DOHH2 (cell line): ENCODE measurements around the gene FBRSL1.

Experiments
- H3F3A ChIP-seq: fragments of 200-600 bp; sonication (generic), shearing (Covaris generic); 2 replicates; pipeline ENCODE4 v1.6.0; 2016; ENCODE audit warnings: antibody characterized with exemption, mild to moderate bottlenecking; ENCODE audit not compliant: control insufficient read depth, insufficient read depth
- H3K27ac ChIP-seq: fragments of 200-600 bp; sonication (generic); 2 replicates; pipeline ENCODE4 v1.5.1; 2014; ENCODE audit warnings: low read depth, mild to moderate bottlenecking, low read length, moderate library complexity
- H3K27me3 ChIP-seq: fragments of 200-600 bp; sonication (generic); 2 replicates; pipeline ENCODE4 v1.6.1; 2014; ENCODE audit warnings: mild to moderate bottlenecking, low read length, mixed read lengths; ENCODE audit not compliant: control insufficient read depth
- H3K36me3 ChIP-seq: fragments of 200-600 bp; sonication (generic); 2 replicates; pipeline ENCODE4 v1.6.1; 2014; ENCODE audit warnings: mild to moderate bottlenecking, low read length, moderate library complexity, mixed read lengths; ENCODE audit not compliant: control insufficient read depth
- H3K4me1 ChIP-seq: fragments of 200-600 bp; sonication (generic); 2 replicates; pipeline ENCODE4 v1.6.1; 2014; ENCODE audit warnings: mild to moderate bottlenecking, low read length, mixed read lengths; ENCODE audit not compliant: control insufficient read depth
- H3K4me2 ChIP-seq: fragments of 200-600 bp; sonication (generic); 2 replicates; pipeline ENCODE4 v1.6.0; 2014; ENCODE audit warnings: mild to moderate bottlenecking, low read length, moderate library complexity
- H3K4me3 ChIP-seq: fragments of 200-600 bp; sonication (generic); 2 replicates; pipeline ENCODE4 v1.5.1; 2014; ENCODE audit warnings: mild to moderate bottlenecking, low read length, mixed read lengths
- H3K79me2 ChIP-seq: fragments of 200-600 bp; sonication (generic); 2 replicates; pipeline ENCODE4 v1.6.1; 2014; ENCODE audit warnings: mild to moderate bottlenecking, low read length, mixed read lengths; ENCODE audit not compliant: control insufficient read depth
- H3K9me2 ChIP-seq: fragments of 200-600 bp; sonication (generic); replicated peaks from 2 replicates; pipeline ENCODE4 v1.6.1; 2014; ENCODE audit warnings: mild to moderate bottlenecking, low read length, mixed read lengths; ENCODE audit not compliant: control insufficient read depth
- H3K9me3 ChIP-seq: fragments of 200-600 bp; sonication (generic); 2 replicates; pipeline ENCODE4 v1.6.1; 2014; ENCODE audit warnings: antibody characterized with exemption, low read length, mixed read lengths; ENCODE audit not compliant: control insufficient read depth, insufficient read depth
- H4K20me1 ChIP-seq: fragments of 200-600 bp; sonication (generic); 2 replicates; pipeline ENCODE4 v1.6.0; 2014; ENCODE audit warnings: low read depth, mild to moderate bottlenecking, antibody characterized with exemption, low read length, moderate library complexity; ENCODE audit not compliant: control insufficient read depth, insufficient read depth
- CTCF ChIP-seq: fragments of 200-600 bp; sonication (generic); IDR thresholded peaks from one replicate; pipeline ENCODE4 v1.5.1; 2014; ENCODE audit warnings: antibody characterized with exemption, mild to moderate bottlenecking, low read depth, low read length; ENCODE audit not compliant: poor library complexity, severe bottlenecking
- EZH2phosphoT487 ChIP-seq: fragments of 200-600 bp; sonication (generic); IDR thresholded peaks from 2 replicates; pipeline ENCODE4 v1.6.1; 2017; ENCODE audit warnings: borderline replicate concordance, mild to moderate bottlenecking, antibody characterized with exemption, low read length, moderate library complexity, mixed read lengths

FBRSL1 gene

GRCh38 chr12:132540436-132540835 is 50.5 kb downstream of the FBRSL1 start:
- Histone ChIP-seq H3K36me3 (no peaks in the 10 kb centered on the region), H3K79me2 (no peaks in the 10 kb centered on the region), H3K4me1 (no peaks in the 10 kb centered on the region; the same call in 1 of the 2 replicates), H3F3A (peaks cover 8% of the 10 kb centered on the region; the same call in 1 of the 2 replicates), H3K9me2 (no peaks in the 10 kb centered on the region), H3K27me3 (no peaks in the 10 kb centered on the region), H3K4me3 (no peak overlapping the region), H4K20me1 (no peaks in the 10 kb centered on the region), H3K27ac (no peak overlapping the region), H3K4me2 (no peak overlapping the region), H3K9me3 (peaks cover 15% of the 10 kb centered on the region)
- TF ChIP-seq EZH2phosphoT487 (no peak), CTCF (no peak)

- H3K27ac ChIP-seq = no peak overlapping the region
- no peaks in the 10 kb centered on the region for H3K79me2 ChIP-seq
- H3K9me2 ChIP-seq = no peaks in the 10 kb centered on the region
- H4K20me1 ChIP-seq = no peaks in the 10 kb centered on the region
- no peaks in the 10 kb centered on the region for H3K36me3 ChIP-seq
- no peak for TF ChIP-seq CTCF
- TF ChIP-seq EZH2phosphoT487 = no peak
- H3K4me3 ChIP-seq = no peak overlapping the region
- H3K4me1 ChIP-seq = no peaks in the 10 kb centered on the region; the same call in 1 of the 2 replicates
- H3K4me2 ChIP-seq = no peak overlapping the region
- no peaks in the 10 kb centered on the region for H3K27me3 ChIP-seq
- peaks cover 4% of the 10 kb centered on the region; the same call in 1 of the 2 replicates for H3F3A ChIP-seq
- peaks cover 7% of the 10 kb centered on the region for H3K9me3 ChIP-seq
These were observed 51.2 kb downstream of the FBRSL1 start for GRCh38 chr12:132541200-132541599.

GRCh38 chr12:132541996-132542395 is 52.0 kb downstream of the FBRSL1 start:
- no peak overlapping the region for H3K27ac ChIP-seq
- H3K4me3 ChIP-seq = no peak overlapping the region
- TF ChIP-seq CTCF (no peak), EZH2phosphoT487 (no peak)
- no peaks in the 10 kb centered on the region for H3K27me3 ChIP-seq
- H3K4me1 ChIP-seq = no peaks in the 10 kb centered on the region; the same call in 1 of the 2 replicates
- H3K36me3 ChIP-seq = no peaks in the 10 kb centered on the region
- no peaks in the 10 kb centered on the region for H3K9me2 ChIP-seq
- H3F3A ChIP-seq = no peaks in the 10 kb centered on the region
- H3K4me2 ChIP-seq = no peak overlapping the region
- H3K79me2 ChIP-seq = no peaks in the 10 kb centered on the region
- no peaks in the 10 kb centered on the region for H4K20me1 ChIP-seq
- H3K9me3 ChIP-seq = no peaks in the 10 kb centered on the region; the same call in 1 of the 2 replicates
